DND-41 (cell line): Measurements from ENCODE around the gene ETF1.

Experiments
- ATAC-seq: fragments of 200-7000 bp; cut with Tn5 transposase; 3 replicates; pipeline ENCODE4 v1.9.1; 2021; ENCODE audit warnings: low read depth; ENCODE audit not compliant: insufficient read depth
- DNase-seq: peaks from one replicate; pipeline ENCODE4 v3.0.0-alpha.2; 2020
- H2AFZ ChIP-seq: 2 replicates; pipeline ENCODE4 v1.6.0; 2012; ENCODE audit warnings: low read depth, low read length
- H3K27ac ChIP-seq: 2 replicates; pipeline ENCODE4 v1.5.1; 2012; ENCODE audit warnings: low read length, inconsistent platforms
- H3K27me3 ChIP-seq: fragments of 200-600 bp; sonication (generic); 2 replicates; pipeline ENCODE4 v1.6.0; 2012; ENCODE audit warnings: low read length, mild to moderate bottlenecking, inconsistent platforms; ENCODE audit not compliant: insufficient read depth, poor library complexity
- H3K36me3 ChIP-seq: 2 replicates; pipeline ENCODE4 v1.5.1; 2012; ENCODE audit warnings: low read length, inconsistent platforms; ENCODE audit not compliant: insufficient read depth
- H3K4me1 ChIP-seq: 2 replicates; pipeline ENCODE4 v1.5.1; 2012; ENCODE audit warnings: mild to moderate bottlenecking, low read length; ENCODE audit not compliant: insufficient read depth
- H3K4me2 ChIP-seq: 2 replicates; pipeline ENCODE4 v1.6.0; 2012; ENCODE audit warnings: mild to moderate bottlenecking, moderate library complexity, low read length, inconsistent platforms; ENCODE audit not compliant: insufficient read depth
- H3K4me3 ChIP-seq, 2 experiments: fragments of 200-600 bp in 1 of 2; shearing (Covaris generic) in 1 of 2; 2 replicates each; pipeline ENCODE4 v1.5.1; 2012 to 2016; ENCODE audit warnings: inconsistent platforms in 2 of 2, low read length in 2 of 2, mild to moderate bottlenecking in 2 of 2, low read depth in 1 of 2, moderate library complexity in 1 of 2
- H3K79me2 ChIP-seq: 2 replicates; pipeline ENCODE4 v1.6.0; 2012; ENCODE audit warnings: low read length, inconsistent platforms; ENCODE audit not compliant: insufficient read depth
- H3K9ac ChIP-seq: 2 replicates; pipeline ENCODE4 v1.6.0; 2012; ENCODE audit warnings: low read depth, mild to moderate bottlenecking, inconsistent platforms, low read length, moderate library complexity
- H3K9me3 ChIP-seq: 2 replicates; pipeline ENCODE4 v1.5.1; 2012; ENCODE audit warnings: low read length, moderate library complexity, mild to moderate bottlenecking, inconsistent platforms; ENCODE audit not compliant: insufficient read depth, severe bottlenecking
- H4K20me1 ChIP-seq: 2 replicates; pipeline ENCODE4 v1.6.0; 2012; ENCODE audit warnings: low read length; ENCODE audit not compliant: insufficient read depth
- EZH2 ChIP-seq: IDR thresholded peaks from 3 replicates; pipeline ENCODE4 v1.6.1; 2012; ENCODE audit warnings: borderline replicate concordance, low read depth, mild to moderate bottlenecking, moderate library complexity, low read length, inconsistent platforms; ENCODE audit not compliant: severe bottlenecking
- TF ChIP-seq, protein P1 (sequence below): IDR thresholded peaks from 2 replicates; pipeline ENCODE4 v1.5.1; 2012; ENCODE audit warnings: borderline replicate concordance, low read length, moderate library complexity, mild to moderate bottlenecking; ENCODE audit not compliant: poor library complexity, severe bottlenecking; ENCODE audit errors: extremely low read depth

Gene ETF1

DNA sequence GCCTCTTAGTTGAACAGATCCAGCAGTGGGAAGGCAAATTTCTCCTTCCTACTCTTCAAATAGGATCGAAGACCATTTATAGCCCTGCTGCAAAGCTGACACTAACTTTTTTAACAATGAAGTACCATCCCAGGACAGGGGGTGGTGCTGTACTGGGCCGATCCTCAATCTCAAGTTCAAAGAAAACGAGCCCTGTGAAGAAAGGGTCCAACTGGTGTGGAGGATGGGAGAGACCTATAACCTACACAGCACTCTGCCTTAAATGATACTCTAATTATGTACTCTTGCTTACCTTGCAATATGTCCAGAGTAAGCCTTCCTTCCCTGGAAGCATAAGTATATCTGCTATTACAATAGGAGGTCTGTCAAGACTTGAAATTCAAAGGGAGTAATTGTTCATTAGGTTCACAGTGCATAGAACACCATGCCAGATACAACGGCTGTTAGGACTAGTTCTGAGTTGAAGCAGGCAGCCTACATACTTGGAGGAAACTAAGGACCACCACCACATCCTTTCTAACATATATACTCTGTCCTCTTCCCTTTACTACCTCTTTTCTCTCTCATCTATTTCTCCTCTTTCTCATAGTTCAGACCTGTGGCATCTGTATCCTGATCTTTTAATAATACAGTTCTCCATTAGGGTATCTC, 6.2 kb downstream of the ETF1 start:
- no peak for TF ChIP-seq EZH2
- TF ChIP-seq, protein P1, sequence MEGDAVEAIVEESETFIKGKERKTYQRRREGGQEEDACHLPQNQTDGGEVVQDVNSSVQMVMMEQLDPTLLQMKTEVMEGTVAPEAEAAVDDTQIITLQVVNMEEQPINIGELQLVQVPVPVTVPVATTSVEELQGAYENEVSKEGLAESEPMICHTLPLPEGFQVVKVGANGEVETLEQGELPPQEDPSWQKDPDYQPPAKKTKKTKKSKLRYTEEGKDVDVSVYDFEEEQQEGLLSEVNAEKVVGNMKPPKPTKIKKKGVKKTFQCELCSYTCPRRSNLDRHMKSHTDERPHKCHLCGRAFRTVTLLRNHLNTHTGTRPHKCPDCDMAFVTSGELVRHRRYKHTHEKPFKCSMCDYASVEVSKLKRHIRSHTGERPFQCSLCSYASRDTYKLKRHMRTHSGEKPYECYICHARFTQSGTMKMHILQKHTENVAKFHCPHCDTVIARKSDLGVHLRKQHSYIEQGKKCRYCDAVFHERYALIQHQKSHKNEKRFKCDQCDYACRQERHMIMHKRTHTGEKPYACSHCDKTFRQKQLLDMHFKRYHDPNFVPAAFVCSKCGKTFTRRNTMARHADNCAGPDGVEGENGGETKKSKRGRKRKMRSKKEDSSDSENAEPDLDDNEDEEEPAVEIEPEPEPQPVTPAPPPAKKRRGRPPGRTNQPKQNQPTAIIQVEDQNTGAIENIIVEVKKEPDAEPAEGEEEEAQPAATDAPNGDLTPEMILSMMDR, result peak; percentile 52
- DNase-seq, result no peak

GRCh38 chr5:138536215-138536614, 6.8 kb downstream of the ETF1 start:
- H3K4me3 ChIP-seq, result no peak overlapping the region
- no peak overlapping the region for H3K4me2 ChIP-seq
- H3K36me3 ChIP-seq, result peaks cover 80% of the 10 kb centered on the region
- no peak overlapping the region for H2AFZ ChIP-seq
- no peak overlapping the region for H3K27ac ChIP-seq
- H3K79me2 ChIP-seq, result peaks cover 95% of the 10 kb centered on the region
- no peak for DNase-seq
- peaks cover 18% of the 10 kb centered on the region for H3K4me1 ChIP-seq
- no peaks in the 10 kb centered on the region for H3K9me3 ChIP-seq
- no peak overlapping the region for H3K9ac ChIP-seq
- peaks cover 83% of the 10 kb centered on the region for H4K20me1 ChIP-seq
- no peak for TF ChIP-seq EZH2
- TF ChIP-seq, protein P1, result no peak
- no peaks in the 10 kb centered on the region for H3K27me3 ChIP-seq
- ATAC-seq, result no peak

More for the DNA sequence above, 6.2 kb downstream of the ETF1 start:
- Histone ChIP-seq H4K20me1 (peaks cover 82% of the 10 kb centered on the region), H3K9ac (no peak overlapping the region), H3K9me3 (no peaks in the 10 kb centered on the region), H3K4me3 (no peak overlapping the region), H3K4me1 (peaks cover 24% of the 10 kb centered on the region), H3K4me2 (no peak overlapping the region), H2AFZ (no peak overlapping the region), H3K79me2 (peaks cover 96% of the 10 kb centered on the region), H3K27me3 (no peaks in the 10 kb centered on the region), H3K27ac (no peak overlapping the region), H3K36me3 (peaks cover 79% of the 10 kb centered on the region)
- peak; percentile 80 for ATAC-seq

GRCh38 chr5:138533973-138534941, 8.8 kb downstream of the ETF1 start:
- Histone ChIP-seq H3K27ac (no peak overlapping the region), H4K20me1 (peaks cover 82% of the 10 kb centered on the region), H3K79me2 (peaks cover 95% of the 10 kb centered on the region), H3K36me3 (peaks cover 78% of the 10 kb centered on the region), H2AFZ (no peak overlapping the region), H3K4me2 (no peak overlapping the region), H3K27me3 (no peaks in the 10 kb centered on the region), H3K4me1 (no peaks in the 10 kb centered on the region), H3K9ac (no peak overlapping the region), H3K4me3 (no peak overlapping the region), H3K9me3 (no peaks in the 10 kb centered on the region)
- ATAC-seq (no peak), DNase-seq (no peak)
- TF ChIP-seq, protein P1, result no peak
- no peak for TF ChIP-seq EZH2
